ENCODE measurements around the gene OR2A5. TPM values are rescaled to one million over a fixed set of nuclear protein-coding genes. Genes with fewer than 3 reads are reported as not detected.

Gene OR2A5
- total and polyA plus RNA-seq, 7 donors = not detected

GRCh38 chr7:144090667-144091066, 41.9 kb downstream of the OR2A5 start:
- no peak for DNase-seq
- WGBS, 2 donors = 90 to 92% methylated on average over 3 of the region's 3 CpGs
- Histone ChIP-seq H3K36me3 (no peaks in the 10 kb centered on the region), H3K27me3 (no peaks in the 10 kb centered on the region), H3K9me3 (no peaks in the 10 kb centered on the region), H3K27ac (no peak overlapping the region), H3K4me3 (no peak overlapping the region), H3K4me1 (no peaks in the 10 kb centered on the region)
- intact Hi-C loops (cut with DNase I) = no loop called here
- TF ChIP-seq CTCF (IDR thresholded peaks at IDR 0.05) (no peak), POLR2AphosphoS5 (IDR thresholded peaks at IDR 0.05) (no peak), EP300 (IDR thresholded peaks at IDR 0.05) (no peak), POLR2A (IDR thresholded peaks at IDR 0.05) (no peak)

- H3K9me3 ChIP-seq = no peaks in the 10 kb centered on the region
- no peaks in the 10 kb centered on the region for H3K27me3 ChIP-seq
- H3K36me3 ChIP-seq = no peaks in the 10 kb centered on the region
- intact Hi-C loops (cut with DNase I) = no loop called here
- no peak overlapping the region for H3K4me3 ChIP-seq
- no peak overlapping the region for H3K27ac ChIP-seq
- TF ChIP-seq CTCF (IDR thresholded peaks at IDR 0.05) (no peak), POLR2A (IDR thresholded peaks at IDR 0.05) (no peak), POLR2AphosphoS5 (IDR thresholded peaks at IDR 0.05) (no peak), EP300 (IDR thresholded peaks at IDR 0.05) (no peak)
- H3K4me1 ChIP-seq = no peaks in the 10 kb centered on the region
- DNase-seq = no peak
Observed at GRCh38 chr7:144098776-144099175, 50.0 kb downstream of the OR2A5 start.

GRCh38 chr7:144100607-144101006, 51.9 kb downstream of the OR2A5 start:
- Histone ChIP-seq H3K9me3 (no peaks in the 10 kb centered on the region), H3K27ac (no peak overlapping the region), H3K27me3 (no peaks in the 10 kb centered on the region), H3K36me3 (no peaks in the 10 kb centered on the region), H3K4me1 (no peaks in the 10 kb centered on the region), H3K4me3 (no peak overlapping the region)
- WGBS, 2 donors = 46 to 64% methylated on average over 3 of the region's 3 CpGs
- intact Hi-C loops (cut with DNase I) = no loop called here
- DNase-seq = no peak
- TF ChIP-seq EP300 (IDR thresholded peaks at IDR 0.05) (no peak), POLR2A (IDR thresholded peaks at IDR 0.05) (no peak), CTCF (IDR thresholded peaks at IDR 0.05) (no peak), POLR2AphosphoS5 (IDR thresholded peaks at IDR 0.05) (no peak)

- Histone ChIP-seq H3K36me3 (no peaks in the 10 kb centered on the region), H3K9me3 (no peaks in the 10 kb centered on the region), H3K27me3 (no peaks in the 10 kb centered on the region), H3K4me1 (no peaks in the 10 kb centered on the region), H3K27ac (no peak overlapping the region), H3K4me3 (no peak overlapping the region)
- no peak for DNase-seq
- intact Hi-C loops (cut with DNase I) = no loop called here
- no peak for TF ChIP-seq POLR2AphosphoS5 (IDR thresholded peaks at IDR 0.05)
- no peak for TF ChIP-seq CTCF (IDR thresholded peaks at IDR 0.05)
- no peak for TF ChIP-seq EP300 (IDR thresholded peaks at IDR 0.05)
- no peak for TF ChIP-seq POLR2A (IDR thresholded peaks at IDR 0.05)
Observed at GRCh38 chr7:144102041-144102440, 53.3 kb downstream of the OR2A5 start.

- H3K9me3 ChIP-seq = no peaks in the 10 kb centered on the region
- no peak overlapping the region for H3K27ac ChIP-seq
- no peak for DNase-seq
- intact Hi-C loops (cut with DNase I) = no loop called here
- H3K4me3 ChIP-seq = no peak overlapping the region
- no peaks in the 10 kb centered on the region for H3K36me3 ChIP-seq
- H3K4me1 ChIP-seq = no peaks in the 10 kb centered on the region
- no peak for TF ChIP-seq POLR2A (IDR thresholded peaks at IDR 0.05)
- no peak for TF ChIP-seq CTCF (IDR thresholded peaks at IDR 0.05)
- no peak for TF ChIP-seq POLR2AphosphoS5 (IDR thresholded peaks at IDR 0.05)
- TF ChIP-seq EP300 (IDR thresholded peaks at IDR 0.05) = no peak
- H3K27me3 ChIP-seq = no peaks in the 10 kb centered on the region
Observed at GRCh38 chr7:144105211-144105610, 56.5 kb downstream of the OR2A5 start.
